ENCODE measurements around the gene CBFA2T3. TPM values are rescaled to one million over a fixed set of nuclear protein-coding genes. Genes with fewer than 3 reads are reported as not detected.

The CBFA2T3 gene
- total and polyA plus RNA-seq, 2 of the 13 experiments (the other 11 are each of a cell fraction or from before 2014, with no cell fraction given) = 0.05 TPM; not detected in 1

DNA sequence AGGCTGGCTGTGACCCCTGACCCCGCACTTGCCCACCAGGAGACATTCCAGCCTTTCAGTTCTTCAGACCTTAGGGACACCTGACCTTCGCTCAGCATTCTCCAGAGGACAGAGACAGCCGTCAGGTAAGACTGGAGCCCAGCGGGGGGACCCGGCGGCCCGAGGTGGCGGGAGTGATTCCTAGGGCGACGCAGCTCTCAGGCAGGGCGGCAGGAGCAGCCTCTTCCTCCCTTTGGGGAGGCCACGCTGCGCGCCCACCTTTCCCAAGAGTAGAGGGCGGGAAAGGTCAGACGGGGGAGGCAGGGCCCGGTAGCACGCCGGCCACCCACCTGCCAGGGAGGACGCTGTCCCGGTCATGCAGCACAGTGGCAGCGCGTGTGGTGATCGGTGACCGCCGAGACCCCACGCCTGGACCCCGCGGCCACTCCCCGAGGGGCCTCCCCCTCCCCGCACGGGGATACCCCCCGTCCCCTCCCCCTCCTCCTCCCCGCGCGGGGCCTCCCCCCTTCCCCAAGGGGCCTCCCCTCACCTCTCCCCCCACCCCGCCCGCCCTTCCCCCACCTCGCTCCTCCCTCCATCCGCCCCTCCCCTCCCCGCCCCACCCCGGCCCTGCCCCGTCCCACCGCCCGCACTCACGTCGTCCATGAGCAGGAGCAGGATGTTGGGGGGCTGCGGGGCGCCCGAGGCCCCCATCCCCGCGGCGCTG lies 120.7 kb downstream of the CBFA2T3 start (continued):
- TF ChIP-seq, protein P1, sequence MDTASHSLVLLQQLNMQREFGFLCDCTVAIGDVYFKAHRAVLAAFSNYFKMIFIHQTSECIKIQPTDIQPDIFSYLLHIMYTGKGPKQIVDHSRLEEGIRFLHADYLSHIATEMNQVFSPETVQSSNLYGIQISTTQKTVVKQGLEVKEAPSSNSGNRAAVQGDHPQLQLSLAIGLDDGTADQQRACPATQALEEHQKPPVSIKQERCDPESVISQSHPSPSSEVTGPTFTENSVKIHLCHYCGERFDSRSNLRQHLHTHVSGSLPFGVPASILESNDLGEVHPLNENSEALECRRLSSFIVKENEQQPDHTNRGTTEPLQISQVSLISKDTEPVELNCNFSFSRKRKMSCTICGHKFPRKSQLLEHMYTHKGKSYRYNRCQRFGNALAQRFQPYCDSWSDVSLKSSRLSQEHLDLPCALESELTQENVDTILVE (CRISPR knock-in tag; IDR thresholded peaks at IDR 0.05) = no peak
- TF ChIP-seq ZNF460 (CRISPR knock-in tag; IDR thresholded peaks at IDR 0.05; ENCODE audit: borderline replicate concordance) = no peak
- TF ChIP-seq HNRNPL (IDR thresholded peaks at IDR 0.05; ENCODE audit: low read depth, low read length) = 0 out of 2 replicates have a peak, but pooled peaks have one; percentile 7
- no peak for TF ChIP-seq AKAP8 (CRISPR knock-in tag; IDR thresholded peaks at IDR 0.05)
- TF ChIP-seq ZNF7 (CRISPR knock-in tag; IDR thresholded peaks at IDR 0.05) = no peak
- TF ChIP-seq, protein P2, sequence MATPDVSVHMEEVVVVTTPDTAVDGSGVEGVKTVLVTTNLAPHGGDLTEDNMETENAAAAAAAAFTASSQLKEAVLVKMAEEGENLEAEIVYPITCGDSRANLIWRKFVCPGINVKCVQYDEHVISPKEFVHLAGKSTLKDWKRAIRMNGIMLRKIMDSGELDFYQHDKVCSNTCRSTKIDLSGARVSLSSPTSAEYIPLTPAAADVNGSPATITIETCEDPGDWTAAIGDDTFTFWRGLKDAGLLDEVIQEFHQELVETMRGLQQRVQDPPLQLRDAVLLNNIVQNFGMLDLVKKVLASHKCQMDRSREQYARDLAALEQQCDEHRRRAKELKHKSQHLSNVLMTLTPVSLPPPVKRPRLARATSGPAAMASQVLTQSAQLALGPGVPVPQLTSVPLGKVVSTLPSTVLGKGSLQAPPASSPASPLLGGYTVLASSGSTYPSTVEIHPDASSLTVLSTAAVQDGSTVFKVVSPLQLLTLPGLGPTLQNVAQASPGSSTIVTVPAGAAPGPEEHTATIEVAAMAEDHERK (CRISPR knock-in tag; IDR thresholded peaks at IDR 0.05; ENCODE audit: low read depth) = no peak
- TF ChIP-seq, protein P3, sequence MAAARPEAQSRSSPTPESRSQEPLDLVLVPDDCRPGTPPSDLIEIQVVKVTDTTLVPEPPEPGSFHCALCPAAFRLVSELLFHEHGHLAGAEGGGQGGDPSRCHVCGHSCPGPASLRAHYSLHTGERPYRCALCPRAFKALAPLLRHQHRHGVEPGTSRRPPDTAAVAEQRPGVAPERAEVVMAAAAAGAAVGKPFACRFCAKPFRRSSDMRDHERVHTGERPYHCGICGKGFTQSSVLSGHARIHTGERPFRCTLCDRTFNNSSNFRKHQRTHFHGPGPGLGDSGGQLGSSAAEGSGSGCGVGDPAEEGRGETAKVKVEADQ (CRISPR knock-in tag; IDR thresholded peaks at IDR 0.05; ENCODE audit: borderline replicate concordance) = no peak
- TF ChIP-seq ZIK1 (CRISPR knock-in tag; IDR thresholded peaks at IDR 0.05; ENCODE audit: borderline replicate concordance, low read depth) = no peak
- TF ChIP-seq ZBTB8A (CRISPR knock-in tag; IDR thresholded peaks at IDR 0.05; ENCODE audit: borderline replicate concordance, low read depth) = no peak
- no peak for TF ChIP-seq HMGA1 (CRISPR knock-in tag; conservative IDR thresholded peaks at IDR 0.05)
- TF ChIP-seq JUN (CRISPR knock-in tag; IDR thresholded peaks at IDR 0.05) = no peak
- no peak for TF ChIP-seq SETDB1 (CRISPR knock-in tag; IDR thresholded peaks at IDR 0.05; ENCODE audit: borderline replicate concordance)
- no peak for TF ChIP-seq SNRNP70 (IDR thresholded peaks at IDR 0.05; ENCODE audit: low read depth, low read length)
- TF ChIP-seq CCDC6 (CRISPR knock-in tag; IDR thresholded peaks at IDR 0.05) = 0 out of 2 replicates have a peak, but pooled peaks have one; percentile 9
- TF ChIP-seq, protein P4, sequence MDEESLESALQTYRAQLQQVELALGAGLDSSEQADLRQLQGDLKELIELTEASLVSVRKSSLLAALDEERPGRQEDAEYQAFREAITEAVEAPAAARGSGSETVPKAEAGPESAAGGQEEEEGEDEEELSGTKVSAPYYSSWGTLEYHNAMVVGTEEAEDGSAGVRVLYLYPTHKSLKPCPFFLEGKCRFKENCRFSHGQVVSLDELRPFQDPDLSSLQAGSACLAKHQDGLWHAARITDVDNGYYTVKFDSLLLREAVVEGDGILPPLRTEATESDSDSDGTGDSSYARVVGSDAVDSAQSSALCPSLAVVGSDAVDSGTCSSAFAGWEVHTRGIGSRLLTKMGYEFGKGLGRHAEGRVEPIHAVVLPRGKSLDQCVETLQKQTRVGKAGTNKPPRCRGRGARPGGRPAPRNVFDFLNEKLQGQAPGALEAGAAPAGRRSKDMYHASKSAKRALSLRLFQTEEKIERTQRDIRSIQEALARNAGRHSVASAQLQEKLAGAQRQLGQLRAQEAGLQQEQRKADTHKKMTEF (CRISPR knock-in tag; IDR thresholded peaks at IDR 0.05) = no peak
- no peak for TF ChIP-seq FOXM1 (CRISPR knock-in tag; IDR thresholded peaks at IDR 0.05)
- no peak for TF ChIP-seq SMAD9 (CRISPR knock-in tag; IDR thresholded peaks at IDR 0.05)
- no peak for TF ChIP-seq SIN3A (IDR thresholded peaks at IDR 0.05; ENCODE audit: borderline replicate concordance, low read depth, low read length)
- TF ChIP-seq TBX3 (IDR thresholded peaks at IDR 0.05; ENCODE audit: borderline replicate concordance) = no peak
- TF ChIP-seq ZMAT3 (CRISPR knock-in tag; conservative IDR thresholded peaks at IDR 0.05) = no peak
- no peak for TF ChIP-seq ZBTB7A (CRISPR knock-in tag; IDR thresholded peaks at IDR 0.05)
- no peak for TF ChIP-seq ZNF33A (CRISPR knock-in tag; IDR thresholded peaks at IDR 0.05; ENCODE audit: borderline replicate concordance)
- TF ChIP-seq JARID2 (CRISPR knock-in tag; IDR thresholded peaks at IDR 0.05; ENCODE audit: insufficient replicate concordance) = no peak
- no peak for TF ChIP-seq SRY (CRISPR knock-in tag; IDR thresholded peaks at IDR 0.05)
- TF ChIP-seq BHLHE40 (IDR thresholded peaks at IDR 0.05; ENCODE audit: low read length) = no peak
- no peak for TF ChIP-seq ZNF570 (CRISPR knock-in tag; IDR thresholded peaks at IDR 0.05; ENCODE audit: borderline replicate concordance)
- no peak for TF ChIP-seq PAF1 (CRISPR knock-in tag; IDR thresholded peaks at IDR 0.05)

Measured in HepG2 (cell line).